CD4-positive, alpha-beta T cell treated with Interleukin-6 for 4 hours (primary cell): ENCODE measurements around the gene SPRING1.

Experiments used
- DNase-seq: peaks from one replicate; pipeline ENCODE4 v3.0.0-alpha.2; 2020; ENCODE audit warnings: mixed read lengths

Gene SPRING1

GRCh38 chr12:116736962-116737773, 701 bp downstream of the SPRING1 start:
- DNase-seq, result peak; percentile 7

- DNase-seq, result no peak
Observed at GRCh38 chr12:116735951-116736599, 1.8 kb downstream of the SPRING1 start.

GRCh38 chr12:116735084-116735483, 2.8 kb downstream of the SPRING1 start:
- no peak for DNase-seq

GRCh38 chr12:116734156-116734768, 3.6 kb downstream of the SPRING1 start:
- DNase-seq, result no peak

GRCh38 chr12:116731801-116732200, 6.1 kb downstream of the SPRING1 start:
- no peak for DNase-seq

GRCh38 chr12:116727891-116728290, 10.0 kb downstream of the SPRING1 start:
- DNase-seq, result no peak

- DNase-seq, result no peak
Observed at GRCh38 chr12:116727261-116727660, 10.6 kb downstream of the SPRING1 start.

- no peak for DNase-seq
Observed at GRCh38 chr12:116726694-116727093, 11.2 kb downstream of the SPRING1 start.

GRCh38 chr12:116722245-116722644, 15.6 kb downstream of the SPRING1 start:
- DNase-seq, result no peak

GRCh38 chr12:116719731-116720528, 17.9 kb downstream of the SPRING1 start:
- no peak for DNase-seq

- DNase-seq, result no peak
Observed at GRCh38 chr12:116718655-116719454, 19.0 kb downstream of the SPRING1 start.

- no peak for DNase-seq
Observed at GRCh38 chr12:116717466-116718437, 20.1 kb downstream of the SPRING1 start.

- DNase-seq, result no peak
Observed at GRCh38 chr12:116714175-116714574, 23.7 kb downstream of the SPRING1 start.

GRCh38 chr12:116713527-116713926, 24.3 kb downstream of the SPRING1 start:
- DNase-seq, result no peak

GRCh38 chr12:116712458-116713303, 25.2 kb downstream of the SPRING1 start:
- DNase-seq, result no peak

GRCh38 chr12:116710370-116711150, 27.3 kb downstream of the SPRING1 start:
- DNase-seq, result no peak

- no peak for DNase-seq
Observed at GRCh38 chr12:116709768-116710167, 28.1 kb downstream of the SPRING1 start.

GRCh38 chr12:116708826-116709756, 28.8 kb downstream of the SPRING1 start:
- DNase-seq, result peak; percentile 52
